H7 (cell line): Measurements from ENCODE around the gene BRCC3. TPM values are rescaled to one million over a fixed set of nuclear protein-coding genes. Genes with fewer than 3 reads are reported as not detected.

Experiments
- DNase-seq: peaks from one replicate; pipeline ENCODE4 v3.0.0; 2012
- H3K27me3 ChIP-seq: 2 replicates; pipeline ENCODE4 v1.6.0; 2011; ENCODE audit warnings: mild to moderate bottlenecking, low read length; ENCODE audit not compliant: control insufficient read depth, insufficient read depth
- H3K36me3 ChIP-seq: replicated peaks from 2 replicates; pipeline ENCODE4 v1.5.1; 2011; ENCODE audit warnings: low read length; ENCODE audit not compliant: control insufficient read depth, insufficient read depth
- H3K4me3 ChIP-seq: 2 replicates; pipeline ENCODE4 v1.5.1; 2011; ENCODE audit warnings: low read depth, mild to moderate bottlenecking, control low read depth, low read length, moderate library complexity; ENCODE audit not compliant: insufficient read depth
- total RNA-seq: library from RNA; depleted of rRNA; stranded (reverse); fragments of >200 nt; shearing (Covaris generic); gene quantifications from 2 replicates; pipeline ENCODE4 v1.2.3, GENCODE V29; 2014

Gene BRCC3
- total RNA-seq, 1 experiment from 2014 or later, result 7.9 TPM

DNA sequence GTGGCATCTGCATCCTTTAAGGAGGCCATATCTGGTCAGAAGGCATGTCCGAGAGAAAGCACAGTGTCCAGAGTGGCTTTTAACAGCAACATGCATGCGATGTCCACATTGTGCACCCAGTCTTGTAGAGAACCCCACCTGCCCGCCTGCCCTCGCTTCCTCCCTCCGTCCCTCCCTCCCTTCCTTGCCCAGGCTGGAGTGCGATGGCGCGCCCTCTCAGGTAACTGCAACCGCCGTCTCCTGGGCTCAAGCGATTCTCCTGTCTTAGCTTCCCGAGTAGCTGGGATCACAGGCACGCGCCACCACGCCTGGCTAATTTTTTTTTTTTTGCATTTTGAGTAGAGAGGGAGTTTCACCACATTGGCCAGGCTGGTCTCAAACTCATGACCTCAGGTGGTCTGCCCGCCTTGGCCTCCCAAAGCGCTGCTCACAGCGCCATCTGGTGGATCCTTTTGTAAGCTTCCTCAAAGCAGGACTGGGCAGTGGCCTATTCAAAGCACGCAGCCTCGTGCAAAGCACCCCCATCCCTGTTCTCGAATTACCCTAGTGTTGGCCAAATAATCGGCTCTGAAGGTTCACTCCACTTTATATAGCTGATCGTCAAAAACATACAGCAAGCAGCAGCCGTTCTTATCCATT is 15.0 kb downstream of the BRCC3 start:
- Histone ChIP-seq H3K36me3 (no peaks in the 10 kb centered on the region), H3K27me3 (no peaks in the 10 kb centered on the region), H3K4me3 (no peak overlapping the region)
- peak; percentile 71 for DNase-seq

DNA sequence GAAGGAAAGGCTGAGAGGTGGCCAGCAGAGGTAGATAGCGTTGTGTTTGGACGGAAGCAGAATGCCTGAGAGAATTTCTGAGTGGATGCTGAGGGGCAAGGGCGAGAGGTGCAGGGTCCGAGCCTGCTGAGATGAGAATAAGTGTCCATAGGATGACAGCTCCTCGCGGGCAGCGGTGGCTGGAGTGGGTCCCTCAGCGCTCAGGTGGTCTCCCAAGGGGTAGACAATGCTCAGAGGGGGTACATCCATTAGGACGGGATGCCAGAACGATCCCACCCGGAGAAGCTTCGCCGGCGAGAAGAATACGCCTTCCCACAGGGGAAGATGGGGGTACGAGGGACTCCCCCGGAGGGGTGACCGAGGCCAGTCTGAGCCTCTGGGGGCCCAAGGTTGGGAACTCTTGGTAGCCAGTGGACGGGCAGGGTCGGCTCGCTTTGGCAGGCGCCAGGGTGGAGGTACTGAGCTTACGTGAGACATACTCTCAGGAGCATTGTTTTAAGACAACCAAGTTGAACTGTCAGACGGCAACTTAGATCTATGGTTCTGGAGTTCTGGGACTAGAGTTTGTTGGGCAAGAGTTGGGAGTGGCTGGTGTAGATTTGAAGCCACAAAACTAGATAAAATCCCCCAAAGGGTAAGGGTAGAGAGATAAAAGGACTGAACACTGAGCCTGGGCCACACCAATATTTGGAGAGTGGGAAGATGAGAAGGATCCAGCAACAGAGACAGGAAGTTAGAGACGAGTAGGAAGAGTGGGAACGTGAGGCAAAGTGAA is 15.8 kb downstream of the BRCC3 start:
- Histone ChIP-seq H3K27me3 (no peaks in the 10 kb centered on the region), H3K36me3 (no peaks in the 10 kb centered on the region), H3K4me3 (no peak overlapping the region)
- DNase-seq, result no peak

DNA sequence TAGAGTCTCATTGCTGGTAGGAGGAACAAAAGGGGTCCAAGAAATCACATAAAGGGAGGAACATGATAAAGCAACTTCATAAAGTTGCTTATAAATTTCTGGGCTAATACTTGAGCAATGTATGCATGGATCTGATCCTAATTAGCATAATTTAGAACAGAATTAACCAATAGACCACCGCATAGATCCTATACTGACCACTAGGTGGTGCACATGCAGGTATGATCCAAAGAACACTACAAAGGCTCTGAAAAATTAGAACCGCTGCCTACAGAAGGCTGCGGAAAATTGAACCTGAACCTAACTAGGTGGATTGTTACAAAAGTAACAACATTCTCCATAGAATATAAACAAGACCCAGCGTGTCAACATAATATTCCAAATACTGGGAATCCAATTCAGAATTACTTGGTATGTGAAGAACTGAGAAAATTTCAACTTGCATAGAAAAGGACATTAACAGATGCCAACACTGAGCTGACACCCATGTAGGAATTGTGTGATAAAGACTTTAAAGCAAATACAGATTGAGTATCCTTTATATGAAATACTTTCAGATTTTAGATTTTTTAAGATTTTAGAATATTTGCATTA is 23.3 kb downstream of the BRCC3 start:
- H3K36me3 ChIP-seq, result no peaks in the 10 kb centered on the region; the same call in 1 of the 2 replicates
- H3K27me3 ChIP-seq, result no peaks in the 10 kb centered on the region
- no peak overlapping the region for H3K4me3 ChIP-seq
- DNase-seq, result peak; percentile 24

DNA sequence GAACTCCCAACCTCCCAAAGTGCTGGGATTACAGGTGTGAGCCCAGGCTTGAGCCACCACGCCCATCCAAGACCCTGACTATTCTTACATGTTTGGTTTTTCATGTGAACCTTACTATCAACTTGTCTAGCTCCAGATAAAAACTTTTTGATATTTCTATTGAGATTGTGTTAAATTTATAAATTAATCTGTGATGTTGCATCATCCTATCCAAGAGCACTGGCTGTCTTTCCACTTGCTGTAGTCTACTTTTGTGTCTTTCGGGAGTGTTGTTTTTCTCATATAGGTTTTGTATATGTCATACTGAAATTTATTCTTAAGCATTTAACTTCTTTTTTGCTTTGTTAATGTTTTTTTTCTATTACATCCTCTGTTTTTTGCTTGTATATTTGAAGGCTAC is 34.6 kb downstream of the BRCC3 start:
- DNase-seq, result no peak
- Histone ChIP-seq H3K27me3 (no peaks in the 10 kb centered on the region), H3K36me3 (no peaks in the 10 kb centered on the region), H3K4me3 (no peak overlapping the region)

DNA sequence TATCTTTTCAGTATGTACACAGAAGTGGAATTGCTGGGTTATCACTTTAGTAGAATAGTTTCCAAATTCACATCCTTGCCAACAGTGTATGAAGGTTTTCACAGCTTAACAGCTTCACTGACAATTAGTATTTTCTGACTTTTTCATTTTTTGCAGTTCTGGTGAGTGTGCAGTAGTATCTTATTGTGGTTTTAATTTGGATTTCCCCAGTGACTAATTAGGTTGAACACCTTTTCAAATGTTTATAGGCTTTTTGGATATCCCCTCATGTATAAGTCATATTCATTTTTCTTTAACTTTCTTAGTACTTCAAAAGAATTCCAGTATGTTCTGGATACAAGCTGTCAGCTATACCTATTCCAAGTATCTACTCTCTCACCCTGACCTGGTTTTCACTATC is 37.1 kb downstream of the BRCC3 start:
- no peaks in the 10 kb centered on the region for H3K27me3 ChIP-seq
- DNase-seq, result no peak

DNA sequence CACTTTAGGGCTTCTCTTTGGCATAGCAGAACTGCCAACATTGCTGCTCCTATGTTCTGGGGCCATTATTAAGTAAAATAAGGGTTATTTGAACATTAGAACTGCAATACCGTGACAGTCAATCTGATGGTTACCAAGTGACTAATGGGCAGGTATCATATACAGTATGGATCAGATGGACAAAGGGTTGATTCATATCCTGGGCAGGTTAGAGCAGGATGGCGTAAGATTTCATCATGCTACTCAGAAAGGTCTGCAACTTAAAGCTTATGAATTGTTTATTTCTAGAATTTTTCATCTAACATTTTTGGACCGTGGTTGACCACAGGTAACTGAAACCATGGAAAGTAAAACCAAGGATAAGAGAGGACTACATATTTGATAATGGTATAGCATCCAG is 40.9 kb downstream of the BRCC3 start:
- H3K27me3 ChIP-seq, result no peaks in the 10 kb centered on the region
- DNase-seq, result no peak
- H3K4me3 ChIP-seq, result no peak overlapping the region
- H3K36me3 ChIP-seq, result no peaks in the 10 kb centered on the region

More for the DNA sequence above, 37.1 kb downstream of the BRCC3 start:
- Histone ChIP-seq H3K36me3 (no peaks in the 10 kb centered on the region), H3K4me3 (no peak overlapping the region)

DNA sequence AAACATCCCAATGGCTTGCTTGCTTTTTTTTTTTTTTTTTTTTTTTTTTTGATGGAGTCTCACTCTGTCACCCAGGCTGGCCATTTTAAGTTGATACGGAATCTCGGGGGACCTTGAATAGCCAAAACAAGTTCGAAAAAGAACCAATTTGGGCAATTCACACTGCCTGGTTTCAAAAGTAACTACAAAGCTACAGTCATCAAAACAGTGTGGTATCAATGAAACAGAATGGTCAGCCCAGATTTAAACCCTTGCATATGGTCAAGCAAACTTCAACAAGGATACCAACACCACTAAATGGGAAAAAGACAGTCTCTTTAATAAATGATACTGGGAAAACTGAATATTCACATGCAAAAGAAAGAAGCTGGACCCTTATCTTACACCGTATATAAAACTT is 41.8 kb downstream of the BRCC3 start:
- DNase-seq, result no peak
- H3K36me3 ChIP-seq, result no peaks in the 10 kb centered on the region
- no peak overlapping the region for H3K4me3 ChIP-seq
- H3K27me3 ChIP-seq, result no peaks in the 10 kb centered on the region

DNA sequence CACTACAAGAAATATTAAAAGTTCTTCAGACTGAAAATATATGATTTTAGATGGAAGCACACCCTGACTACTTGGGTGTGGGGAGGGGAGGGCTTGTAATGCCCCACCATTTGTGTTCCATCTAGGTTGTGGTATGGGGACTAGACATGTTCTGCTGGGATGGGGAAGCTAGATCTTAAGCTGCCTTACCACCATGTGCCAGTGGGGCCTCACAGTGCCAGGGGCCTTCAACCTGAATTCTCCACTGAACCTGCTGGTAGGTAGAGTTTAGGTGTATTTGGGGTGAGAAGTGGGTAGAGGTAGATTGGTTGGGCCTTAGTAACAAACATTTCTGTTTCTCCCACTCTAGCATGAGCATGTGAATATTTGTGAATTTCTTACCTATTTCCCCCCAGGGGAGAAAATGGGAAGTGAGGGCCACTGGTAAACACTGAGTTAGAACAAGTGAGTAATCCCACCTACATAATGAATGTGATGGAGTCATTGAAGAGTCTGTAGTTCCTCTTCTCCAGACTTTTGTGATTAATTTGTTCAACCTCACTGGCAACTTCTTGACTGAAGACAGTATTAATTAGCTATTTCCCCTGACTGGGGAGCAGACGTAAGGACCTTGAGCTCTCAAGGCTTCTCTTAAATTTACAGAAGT is 44.0 kb downstream of the BRCC3 start:
- Histone ChIP-seq H3K36me3 (no peaks in the 10 kb centered on the region; the same call in none of the 2 replicates), H3K4me3 (no peak overlapping the region), H3K27me3 (no peaks in the 10 kb centered on the region)
- DNase-seq, result no peak

DNA sequence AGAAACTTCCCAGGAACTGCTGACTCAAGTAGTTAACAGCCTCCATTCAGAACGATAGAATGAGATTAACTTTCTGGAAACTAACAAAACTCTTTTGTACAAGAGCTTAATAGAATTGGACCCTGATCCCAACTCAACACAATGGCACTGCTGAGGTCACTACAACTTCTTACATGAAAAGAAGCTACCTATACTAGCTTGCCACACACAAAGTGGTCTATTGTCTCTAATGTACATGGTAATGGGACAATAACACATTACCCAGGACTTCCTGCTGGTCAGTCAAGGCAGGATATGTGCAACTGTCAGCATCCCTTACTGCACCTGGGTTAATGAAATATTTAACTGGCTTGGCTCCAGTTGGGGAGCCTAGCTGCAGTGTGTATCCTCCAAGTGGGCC is 56.2 kb downstream of the BRCC3 start:
- Histone ChIP-seq H3K27me3 (no peaks in the 10 kb centered on the region), H3K36me3 (no peaks in the 10 kb centered on the region), H3K4me3 (no peak overlapping the region)
- DNase-seq, result no peak

DNA sequence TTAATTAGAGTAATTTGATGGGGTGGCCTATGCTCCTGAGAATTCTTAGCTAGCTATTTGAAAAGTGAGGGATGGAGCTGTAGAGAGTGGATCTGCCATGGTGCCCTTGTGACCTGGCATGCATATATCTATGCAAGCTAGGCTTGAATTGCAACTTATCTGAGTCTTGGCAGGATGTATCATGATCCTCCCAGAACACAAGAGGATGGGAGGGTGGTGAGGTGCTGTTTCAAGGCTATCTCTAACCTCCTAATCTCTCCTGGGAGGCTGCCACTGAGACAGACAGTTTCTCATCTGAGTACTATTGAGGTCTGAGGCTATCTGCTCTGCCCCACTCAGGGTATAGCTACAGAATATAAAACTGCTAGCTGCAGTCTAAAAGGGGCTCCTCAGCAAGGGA is 56.6 kb downstream of the BRCC3 start:
- Histone ChIP-seq H3K27me3 (no peaks in the 10 kb centered on the region), H3K4me3 (no peak overlapping the region), H3K36me3 (no peaks in the 10 kb centered on the region)
- no peak for DNase-seq

DNA sequence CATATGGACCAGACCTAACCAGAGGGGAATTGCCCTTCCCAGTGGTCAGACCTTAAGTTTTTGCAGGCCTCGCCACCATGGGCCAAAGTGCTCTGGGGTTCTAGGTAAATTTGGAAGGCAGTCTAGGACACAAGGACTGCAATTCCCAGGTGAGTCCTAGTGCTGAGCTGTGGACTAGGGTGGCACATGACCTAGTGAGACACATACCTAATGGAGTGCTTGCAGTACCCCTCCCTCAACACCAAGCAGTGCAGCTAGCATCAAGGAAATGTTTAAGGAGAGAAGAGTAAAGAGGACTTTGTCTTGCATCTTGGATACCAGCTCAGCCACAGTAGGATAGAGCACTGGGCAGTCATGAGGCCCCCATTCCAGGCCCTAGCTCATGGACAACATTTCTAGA is 60.8 kb downstream of the BRCC3 start:
- peak; percentile 2 for DNase-seq

DNA sequence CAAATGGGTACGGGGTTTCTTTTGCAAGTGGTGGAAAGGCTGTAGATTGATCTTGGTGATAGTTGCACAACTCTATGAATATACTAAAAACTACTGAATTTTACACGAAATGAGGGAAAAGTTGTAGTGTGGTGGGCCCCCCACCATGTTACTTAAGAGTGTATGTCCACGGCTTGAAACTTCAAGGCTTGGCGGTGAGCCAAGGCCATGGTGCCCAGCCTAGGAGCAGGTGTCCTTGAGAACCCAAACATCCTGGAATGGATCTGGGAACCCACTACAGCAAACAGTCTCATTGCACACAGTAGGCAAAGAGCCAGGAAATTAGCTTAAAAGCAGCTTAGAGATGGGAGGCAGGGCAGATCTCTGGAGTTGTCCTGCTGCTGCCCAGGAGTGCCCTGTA is 62.9 kb downstream of the BRCC3 start:
- Histone ChIP-seq H3K36me3 (no peaks in the 10 kb centered on the region), H3K4me3 (no peak overlapping the region), H3K27me3 (no peaks in the 10 kb centered on the region)
- no peak for DNase-seq

More for the DNA sequence above, 60.8 kb downstream of the BRCC3 start:
- no peak overlapping the region for H3K4me3 ChIP-seq
- H3K36me3 ChIP-seq, result no peaks in the 10 kb centered on the region
- H3K27me3 ChIP-seq, result no peaks in the 10 kb centered on the region

DNA sequence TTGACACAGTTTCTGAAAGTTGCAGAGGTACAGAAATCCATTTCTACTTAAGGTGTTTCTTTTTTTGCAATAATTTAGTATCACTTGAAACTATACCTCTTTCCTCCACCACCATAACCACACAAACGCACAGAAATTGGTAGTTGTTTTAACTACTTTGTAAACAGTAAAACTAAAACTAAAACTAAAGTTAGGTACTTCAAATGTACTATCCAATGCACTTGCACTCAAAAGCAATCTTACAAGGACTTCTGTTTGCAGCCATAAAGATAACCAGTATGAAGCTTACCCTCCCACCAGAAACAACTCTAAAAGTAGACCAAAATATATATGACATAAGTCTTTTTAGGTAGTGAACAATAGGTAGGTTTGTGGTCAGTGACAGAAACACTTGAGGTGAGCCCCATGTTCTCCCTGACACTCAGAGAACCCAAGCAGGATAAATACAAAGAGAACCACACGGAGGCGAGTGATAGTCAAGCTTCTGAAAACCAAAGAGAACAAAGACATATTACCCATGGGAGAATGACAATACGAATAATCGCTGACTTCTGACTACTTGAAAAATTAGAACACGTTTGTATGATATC is 72.7 kb downstream of the BRCC3 start:
- Histone ChIP-seq H3K36me3 (no peaks in the 10 kb centered on the region), H3K27me3 (no peaks in the 10 kb centered on the region), H3K4me3 (no peak overlapping the region)
- DNase-seq, result no peak

DNA sequence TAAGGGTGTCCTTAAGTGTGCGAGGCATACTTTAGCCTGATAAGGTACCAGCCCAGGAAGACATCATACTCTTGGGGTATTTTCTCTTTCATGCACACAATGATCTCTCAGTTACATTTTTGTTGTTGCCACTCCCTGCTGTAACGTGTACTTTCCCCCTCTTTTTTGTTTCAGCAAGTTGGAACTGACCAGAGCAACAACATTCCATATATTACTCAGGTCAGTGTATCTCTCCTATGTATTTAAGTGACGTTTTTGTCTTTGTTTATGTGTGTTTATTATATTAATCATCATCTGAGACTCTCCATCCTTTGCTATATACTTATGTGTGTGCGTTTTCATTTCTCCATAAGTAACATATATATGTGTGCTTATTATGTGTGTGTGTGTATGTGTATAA is 73.6 kb downstream of the BRCC3 start:
- Histone ChIP-seq H3K36me3 (no peaks in the 10 kb centered on the region), H3K4me3 (no peak overlapping the region), H3K27me3 (no peaks in the 10 kb centered on the region)
- DNase-seq, result no peak
